Brain microvascular endothelial cell (primary cell): Measurements from ENCODE around the gene PRR35.

ENCODE experiments used
- DNase-seq: peaks from one replicate; pipeline ENCODE4 v3.0.0-alpha.2; 2020
- H3K27ac ChIP-seq: fragments of 250-450 bp; sonication (Bioruptor Pico); 2 replicates; pipeline ENCODE4 v1.5.1; 2020; ENCODE audit warnings: mild to moderate bottlenecking, moderate library complexity
- H3K27me3 ChIP-seq: fragments of 250-450 bp; sonication (Bioruptor Pico); replicated peaks from 2 replicates; pipeline ENCODE4 v1.5.1; 2020; ENCODE audit warnings: mild to moderate bottlenecking
- H3K36me3 ChIP-seq: fragments of 250-450 bp; sonication (Bioruptor Pico); replicated peaks from 2 replicates; pipeline ENCODE4 v1.5.1; 2020; ENCODE audit warnings: mild to moderate bottlenecking
- H3K4me3 ChIP-seq: 2 replicates; pipeline ENCODE4 v1.5.1; 2011; ENCODE audit warnings: low read depth, mild to moderate bottlenecking, control low read depth, low read length, moderate library complexity
- in situ Hi-C: cut with HindIII; loops from 2 replicates; pipeline ENCODE4 v1.10.0; 2017; ENCODE audit warnings: low sequenced_read_pairs, low pct_ligation_motif_present
- TF ChIP-seq, protein P1 (sequence below): IDR thresholded peaks from 2 replicates; pipeline ENCODE4 v1.5.1; 2011; ENCODE audit warnings: low read depth, mild to moderate bottlenecking, moderate library complexity, low read length, control low read depth, inconsistent platforms; ENCODE audit errors: missing control alignments

Gene PRR35

DNA sequence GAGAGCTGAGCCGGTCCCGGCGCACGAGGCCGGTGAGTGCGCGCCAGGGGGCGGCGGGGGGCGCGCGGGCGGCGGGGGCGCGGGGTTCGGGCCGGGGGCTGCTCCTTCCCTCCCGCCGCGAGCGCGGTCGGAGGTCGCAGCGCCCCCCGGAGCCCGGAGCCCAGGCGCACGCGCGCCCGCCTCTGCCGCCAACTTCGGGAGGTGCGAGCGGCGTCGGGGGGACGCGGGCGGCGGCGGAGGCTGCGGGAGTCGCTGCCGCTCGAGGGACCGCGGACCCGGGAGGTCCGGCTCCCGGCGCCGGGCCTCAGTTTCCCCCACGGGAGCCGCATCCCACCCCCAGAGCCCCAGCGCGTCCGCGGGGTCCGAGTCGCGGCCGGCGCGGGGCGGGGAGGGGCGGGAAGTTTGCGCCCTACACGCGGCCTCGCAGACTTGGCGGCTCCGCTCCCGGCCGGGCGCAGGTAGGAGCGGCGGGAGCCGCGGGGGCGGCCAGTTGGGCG is at the start of gene PRR35:
Gene PRR35, plus strand, starts transcription at position 191 of the 497 bp plus-strand sequence. CDS start 2,901 bp downstream, outside the sequence.
- no peaks in the 10 kb centered on the region for H3K36me3 ChIP-seq
- H3K27ac ChIP-seq, result no peak within 1 kb of the TSS
- in situ Hi-C loops, result no loop called here
- no peak within 1 kb of the TSS for H3K4me3 ChIP-seq
- H3K27me3 ChIP-seq, result peaks cover 36% of the 10 kb centered on the region
- TF ChIP-seq, protein P1, sequence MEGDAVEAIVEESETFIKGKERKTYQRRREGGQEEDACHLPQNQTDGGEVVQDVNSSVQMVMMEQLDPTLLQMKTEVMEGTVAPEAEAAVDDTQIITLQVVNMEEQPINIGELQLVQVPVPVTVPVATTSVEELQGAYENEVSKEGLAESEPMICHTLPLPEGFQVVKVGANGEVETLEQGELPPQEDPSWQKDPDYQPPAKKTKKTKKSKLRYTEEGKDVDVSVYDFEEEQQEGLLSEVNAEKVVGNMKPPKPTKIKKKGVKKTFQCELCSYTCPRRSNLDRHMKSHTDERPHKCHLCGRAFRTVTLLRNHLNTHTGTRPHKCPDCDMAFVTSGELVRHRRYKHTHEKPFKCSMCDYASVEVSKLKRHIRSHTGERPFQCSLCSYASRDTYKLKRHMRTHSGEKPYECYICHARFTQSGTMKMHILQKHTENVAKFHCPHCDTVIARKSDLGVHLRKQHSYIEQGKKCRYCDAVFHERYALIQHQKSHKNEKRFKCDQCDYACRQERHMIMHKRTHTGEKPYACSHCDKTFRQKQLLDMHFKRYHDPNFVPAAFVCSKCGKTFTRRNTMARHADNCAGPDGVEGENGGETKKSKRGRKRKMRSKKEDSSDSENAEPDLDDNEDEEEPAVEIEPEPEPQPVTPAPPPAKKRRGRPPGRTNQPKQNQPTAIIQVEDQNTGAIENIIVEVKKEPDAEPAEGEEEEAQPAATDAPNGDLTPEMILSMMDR, result no peak
- DNase-seq, result no peak

DNA sequence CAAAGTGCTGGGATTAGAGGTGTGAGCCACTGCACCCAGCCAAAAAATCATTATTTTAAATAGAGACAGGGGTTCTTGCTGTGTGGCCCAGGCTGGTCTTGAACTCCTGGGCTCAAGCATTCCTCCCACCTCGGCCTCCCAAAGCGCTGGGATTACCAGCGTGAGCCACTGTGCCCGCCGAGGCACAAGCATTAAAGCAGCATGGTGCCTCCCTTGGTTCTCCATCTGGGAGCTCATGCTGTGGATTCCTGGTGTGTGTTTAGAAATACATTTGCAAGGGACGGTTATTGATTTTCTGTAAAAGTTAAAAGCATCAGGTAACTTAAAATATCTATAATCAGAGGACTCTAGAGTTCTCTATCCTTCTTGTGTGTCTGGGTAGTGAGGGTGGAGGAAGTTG is 47.4 kb upstream of the PRR35 start:
- H3K27ac ChIP-seq, result no peak overlapping the region
- no peaks in the 10 kb centered on the region for H3K27me3 ChIP-seq
- no peak overlapping the region for H3K4me3 ChIP-seq
- TF ChIP-seq, protein P1, result no peak
- DNase-seq, result no peak
- in situ Hi-C loops, result no loop called here
- peaks cover 7% of the 10 kb centered on the region for H3K36me3 ChIP-seq

DNA sequence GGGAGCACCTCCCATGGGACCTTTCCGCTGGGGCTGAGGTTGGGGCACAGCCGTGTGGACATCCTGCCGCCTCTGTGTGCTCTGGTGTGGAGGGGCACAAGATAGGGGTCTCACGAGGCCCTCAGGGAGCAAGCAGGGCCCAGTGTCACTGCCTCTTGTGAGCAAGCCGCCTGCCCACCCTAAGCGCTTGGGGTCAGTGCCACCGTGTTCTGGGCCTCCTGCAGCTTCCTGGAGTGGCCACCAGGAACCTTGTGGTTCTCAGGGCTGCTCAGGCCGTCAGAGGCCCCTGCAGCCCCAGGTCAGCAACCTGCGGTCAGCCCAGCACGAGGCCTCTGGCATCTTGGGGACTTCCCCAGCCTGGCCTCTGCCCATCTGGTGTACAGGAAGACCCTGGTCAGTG is 46.2 kb upstream of the PRR35 start:
- TF ChIP-seq, protein P1, result no peak
- no peak overlapping the region for H3K27ac ChIP-seq
- in situ Hi-C loops, result no loop called here
- H3K27me3 ChIP-seq, result no peaks in the 10 kb centered on the region
- H3K4me3 ChIP-seq, result no peak overlapping the region
- no peak for DNase-seq
- H3K36me3 ChIP-seq, result peaks cover 7% of the 10 kb centered on the region

DNA sequence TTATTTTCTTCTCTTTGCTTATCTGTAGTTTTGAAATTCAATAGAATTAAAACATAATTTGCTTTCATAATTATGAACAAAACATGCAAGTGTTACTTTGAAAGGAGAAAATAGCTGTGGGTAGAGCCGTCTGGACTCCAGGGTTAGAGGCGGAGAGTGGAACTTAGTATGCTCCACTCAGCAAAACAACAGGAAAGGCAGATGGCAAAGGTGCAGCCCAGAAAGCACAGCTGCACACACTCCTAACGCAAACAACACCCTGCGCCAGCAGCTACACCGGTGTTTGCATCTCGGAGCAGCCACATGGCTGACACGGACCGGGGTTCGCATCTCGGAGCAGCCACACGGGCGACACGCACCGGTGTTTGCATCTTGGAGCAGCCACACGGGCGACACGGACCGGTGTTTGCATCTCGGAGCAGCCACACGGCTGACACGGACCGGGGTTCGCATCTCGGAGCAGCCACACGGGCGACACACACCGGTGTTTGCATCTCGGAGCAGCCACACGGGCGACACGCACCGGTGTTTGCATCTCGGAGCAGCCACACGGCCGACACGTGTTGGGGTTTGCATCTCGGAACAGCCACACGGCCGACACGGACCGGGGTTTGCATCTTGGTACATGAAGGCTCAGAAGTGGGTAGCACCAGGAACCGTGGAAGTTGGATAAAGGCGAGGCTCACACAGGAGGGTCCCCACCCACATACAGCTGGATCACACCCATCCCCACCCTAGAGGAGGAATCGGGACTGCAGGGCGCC is 44.8 kb upstream of the PRR35 start:
- DNase-seq, result no peak
- peaks cover 13% of the 10 kb centered on the region for H3K36me3 ChIP-seq
- H3K27me3 ChIP-seq, result no peaks in the 10 kb centered on the region
- TF ChIP-seq, protein P1, result no peak
- in situ Hi-C loops, result no loop called here
- no peak overlapping the region for H3K4me3 ChIP-seq
- H3K27ac ChIP-seq, result no peak overlapping the region

DNA sequence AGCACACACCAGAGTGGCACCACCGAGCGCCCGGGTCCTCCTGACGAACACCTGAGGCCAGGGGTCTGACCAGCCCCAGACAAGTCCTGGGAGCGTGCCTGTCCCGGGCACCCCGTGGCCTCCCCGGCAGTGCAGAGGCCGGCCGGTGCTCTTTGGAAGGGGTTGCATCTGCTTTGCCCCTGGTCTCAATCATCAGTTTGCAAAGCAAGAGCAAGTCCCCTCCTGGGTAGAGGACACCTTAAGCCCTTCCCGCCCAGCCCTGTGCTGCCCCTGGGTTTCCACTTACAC is 44.3 kb upstream of the PRR35 start:
- DNase-seq, result no peak
- TF ChIP-seq, protein P1, result no peak
- Histone ChIP-seq H3K27me3 (no peaks in the 10 kb centered on the region), H3K4me3 (no peak overlapping the region), H3K27ac (no peak overlapping the region), H3K36me3 (peaks cover 17% of the 10 kb centered on the region)
- in situ Hi-C loops, result no loop called here

DNA sequence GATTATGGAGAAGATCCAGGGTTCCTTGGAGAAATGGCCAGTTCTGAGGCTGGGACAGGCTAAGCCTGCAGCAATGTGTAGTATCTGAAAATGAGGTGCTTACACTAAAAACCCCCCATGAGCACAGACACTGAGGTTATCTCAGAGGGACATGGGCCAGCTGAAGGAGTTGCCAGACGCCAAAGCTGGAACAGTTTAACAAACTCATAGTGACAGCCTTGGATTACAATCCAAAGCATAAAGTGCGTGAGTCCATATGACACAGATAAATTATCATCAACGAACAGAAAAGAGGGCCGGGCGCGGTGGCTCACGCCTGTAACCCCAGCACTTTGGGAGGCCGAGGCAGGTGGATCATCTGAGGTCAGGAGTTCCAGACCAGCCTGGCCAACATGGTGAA is 43.9 kb upstream of the PRR35 start:
- DNase-seq, result no peak
- Histone ChIP-seq H3K4me3 (no peak overlapping the region), H3K36me3 (peaks cover 19% of the 10 kb centered on the region), H3K27me3 (no peaks in the 10 kb centered on the region), H3K27ac (no peak overlapping the region)
- in situ Hi-C loops, result no loop called here
- TF ChIP-seq, protein P1, result no peak
